PFSK-1 (cell line): ENCODE measurements around the gene P4HTM.

ENCODE experiments used
- POLR2AphosphoS5 ChIP-seq: IDR thresholded peaks from 2 replicates; pipeline ENCODE4 v1.6.1; 2012; ENCODE audit warnings: low read depth, mild to moderate bottlenecking, control low read depth, low read length, moderate library complexity
- TAF1 ChIP-seq: IDR thresholded peaks from 2 replicates; pipeline ENCODE4 v1.6.1; 2012; ENCODE audit warnings: low read length, control low read depth, borderline replicate concordance; ENCODE audit not compliant: insufficient read depth

GRCh38 chr3:48962939-48963338 lies 27.1 kb upstream of the P4HTM start:
- TF ChIP-seq POLR2AphosphoS5, result no peak
- TF ChIP-seq TAF1, result no peak
